Activated T-helper 1 cell treated with anti-CD3 and anti-CD28 coated beads, Interleukin-2, amount 50 U/mL, for 16 hours (primary cell): ENCODE measurements around the gene EHD1.
A peak's percentile ranks its signal among the peaks of the same experiment; 100 is the strongest.
"Not testable (repeated sequence)": the region's sequence is repeated elsewhere in the genome, so short reads cannot be mapped to it uniquely, and the experiment has no call there.

Source experiments
- DNase-seq, 2 donors: peaks; one replicate each; pipeline ENCODE4 v3.0.0-alpha.2; 2020; ENCODE audit warnings: low read depth in 1 of 2, low spot score in 1 of 2

The EHD1 gene

DNA sequence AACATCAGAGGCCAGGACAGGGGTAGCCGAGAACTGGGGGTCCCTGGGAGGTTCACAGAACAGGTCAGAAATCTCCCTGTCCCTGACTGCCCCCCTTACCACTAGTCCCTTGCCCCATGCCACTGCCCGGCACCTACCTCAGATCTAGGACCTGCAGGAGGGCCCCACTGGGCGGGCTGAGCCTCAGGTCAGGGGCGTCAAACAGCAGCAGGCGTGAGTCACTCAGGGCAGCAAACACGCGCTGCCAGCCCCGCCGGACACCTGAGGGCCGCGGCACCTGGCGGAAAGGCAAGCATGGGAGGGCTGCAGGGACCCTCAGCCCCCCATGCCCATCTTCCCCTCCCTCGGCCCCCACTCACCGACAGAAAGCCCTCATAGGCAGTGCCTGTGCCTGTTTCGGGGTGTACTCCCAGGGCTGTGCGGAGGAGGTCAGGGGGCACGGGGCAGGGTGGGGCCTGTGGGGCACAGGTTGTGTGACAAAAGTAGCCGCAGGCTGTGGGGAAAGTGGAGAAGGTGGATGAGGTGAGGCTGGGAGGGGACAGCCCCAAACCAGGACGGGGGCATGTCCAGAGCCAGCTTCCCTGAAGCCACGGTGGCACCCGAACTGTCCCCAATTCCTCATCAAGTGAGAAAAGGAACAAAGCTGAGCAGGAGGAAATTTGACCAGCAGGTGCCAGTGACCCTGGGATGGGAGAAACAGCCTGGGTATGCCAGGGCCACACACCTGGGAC, 45.8 kb downstream of the EHD1 start:
- DNase-seq = no peak

DNA sequence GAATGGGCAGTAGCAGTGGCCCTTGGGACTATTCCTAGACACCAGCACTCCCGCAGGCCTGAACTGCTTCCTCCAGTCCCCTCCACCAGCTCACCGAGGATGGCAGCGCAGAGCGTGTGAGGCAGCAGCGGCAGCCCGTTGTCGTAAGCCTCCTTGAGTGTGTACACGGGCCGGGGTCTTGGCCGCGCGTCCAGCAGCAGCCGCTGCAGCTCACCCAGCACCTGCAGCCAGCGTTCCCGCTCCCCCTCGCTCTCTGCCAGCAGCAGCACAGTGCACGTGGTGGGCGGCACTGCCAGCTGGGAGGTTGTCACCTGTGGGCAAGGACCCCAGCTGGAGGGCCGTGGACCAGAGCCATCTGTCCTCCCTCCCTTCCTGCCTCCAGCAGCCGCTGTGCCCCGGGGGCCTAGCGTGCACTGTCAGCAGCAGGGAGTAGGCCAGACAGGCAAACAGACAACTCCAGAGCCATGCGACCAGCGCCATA, 47.0 kb downstream of the EHD1 start:
- no peak for DNase-seq

DNA sequence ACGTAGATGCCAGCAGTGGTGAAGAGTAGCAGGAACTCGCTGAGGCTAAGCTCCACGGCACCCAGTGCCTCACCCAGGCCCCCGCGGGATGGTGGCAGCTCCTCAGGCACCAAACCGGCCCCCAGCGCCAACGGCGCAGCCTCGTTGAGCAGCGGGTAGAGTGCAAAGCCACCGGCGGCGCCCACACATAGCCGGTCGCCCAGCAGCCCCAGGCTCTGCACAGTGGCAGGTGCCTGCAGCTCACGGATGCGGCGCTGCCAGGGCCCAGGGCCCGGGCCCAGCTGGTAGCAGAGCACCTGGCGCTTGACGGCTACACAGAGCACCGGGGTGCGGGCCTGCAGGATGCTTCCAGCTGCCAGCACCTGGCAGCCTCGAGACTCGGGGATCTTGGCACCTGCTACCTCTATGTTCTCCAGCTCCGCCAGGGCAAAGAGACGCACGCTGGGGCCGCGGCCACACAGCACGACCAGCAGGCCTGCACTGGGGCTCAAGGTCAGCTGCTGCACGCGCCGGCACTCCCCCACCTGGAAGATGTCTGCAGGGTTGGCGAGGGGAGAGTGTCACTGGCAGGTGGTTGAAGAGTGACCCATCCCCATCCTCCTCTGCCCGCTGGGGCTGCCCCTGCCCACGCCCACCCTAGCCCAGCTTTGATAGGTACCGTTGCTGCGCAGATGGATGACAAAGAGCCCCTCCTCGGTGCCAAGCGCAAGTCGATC, 48.7 kb downstream of the EHD1 start:
- no peak for DNase-seq

DNA sequence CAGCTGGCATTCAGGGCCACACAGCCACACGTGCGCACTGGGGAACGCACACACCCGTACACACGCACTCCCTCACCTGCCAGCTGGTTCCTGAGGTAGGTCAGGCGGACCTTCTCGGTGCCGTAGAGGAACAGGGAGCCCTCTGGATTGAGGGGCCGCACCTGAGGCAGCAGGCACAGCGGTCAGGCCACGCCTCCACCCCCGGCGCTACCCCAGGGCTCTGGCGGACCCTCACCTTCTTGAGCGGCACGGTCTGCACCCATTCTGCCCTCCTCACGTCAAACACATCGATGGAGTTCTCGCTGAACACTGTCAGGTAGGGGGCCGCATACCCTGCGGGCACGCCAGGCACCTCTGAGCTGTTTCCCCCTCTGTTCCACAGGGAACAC, 51.0 kb downstream of the EHD1 start:
- no peak for DNase-seq

DNA sequence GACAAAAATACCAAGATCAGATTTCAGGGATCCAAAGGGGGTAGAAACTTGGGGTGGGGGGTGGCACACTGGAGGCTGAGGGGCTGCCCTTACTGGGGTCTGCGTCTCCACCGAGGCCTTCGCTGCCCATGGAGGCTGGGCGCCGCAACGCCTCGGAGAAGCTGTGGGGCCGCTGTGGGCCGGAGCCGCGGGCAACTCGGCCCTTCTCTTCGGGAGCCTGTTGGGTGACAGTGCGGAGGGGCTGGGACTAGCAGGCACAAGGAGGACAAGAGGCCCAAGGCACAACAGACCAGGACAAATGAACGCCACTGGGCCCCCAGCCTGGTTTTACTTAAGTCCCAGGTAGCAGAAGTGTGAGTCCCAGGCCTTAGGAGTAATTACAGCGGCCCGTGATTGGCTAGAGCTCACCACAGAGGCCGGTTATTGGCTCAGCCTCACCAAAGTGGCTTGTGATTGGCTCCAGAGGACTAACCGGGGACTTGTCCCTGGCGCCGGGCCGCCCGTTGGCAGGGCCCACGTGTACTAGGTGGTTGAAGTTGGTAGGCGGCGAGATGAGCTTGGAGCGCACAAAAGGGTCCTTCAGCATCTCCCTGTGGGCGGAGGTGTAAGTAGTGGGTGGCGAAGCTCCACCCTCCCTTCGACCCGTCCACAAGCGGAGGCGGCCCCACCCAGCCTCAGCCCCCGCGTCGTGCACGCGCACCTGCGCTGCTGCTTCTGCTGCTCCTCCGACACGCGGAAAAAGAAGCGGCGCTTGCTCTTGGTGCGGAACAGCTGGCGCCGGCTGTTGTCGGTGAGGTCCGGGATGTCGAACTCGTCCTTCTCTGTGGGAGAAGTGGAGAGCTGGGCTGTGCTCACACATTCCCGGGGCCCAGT, 51.6 kb downstream of the EHD1 start:
- DNase-seq = no peak

DNA sequence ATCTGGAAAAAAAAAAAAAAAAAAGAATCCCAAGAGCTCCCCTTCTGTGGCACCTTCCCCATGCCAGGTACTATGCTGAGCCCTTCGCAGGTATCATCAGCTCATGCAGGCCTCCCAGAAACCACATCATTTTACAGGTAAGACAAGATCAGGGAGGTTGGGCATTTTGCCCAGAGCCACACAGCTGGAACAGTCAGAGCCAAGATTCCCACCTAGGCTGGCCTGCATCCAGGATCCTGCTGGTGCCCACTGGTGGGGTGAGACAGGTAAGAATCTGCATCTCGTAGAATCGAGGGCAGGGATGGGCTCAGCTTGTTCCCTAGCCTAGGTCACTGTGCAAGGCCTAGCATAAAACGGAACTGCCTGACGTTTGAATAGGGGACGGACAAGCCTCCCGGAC, 52.4 kb downstream of the EHD1 start:
- no peak for DNase-seq

DNA sequence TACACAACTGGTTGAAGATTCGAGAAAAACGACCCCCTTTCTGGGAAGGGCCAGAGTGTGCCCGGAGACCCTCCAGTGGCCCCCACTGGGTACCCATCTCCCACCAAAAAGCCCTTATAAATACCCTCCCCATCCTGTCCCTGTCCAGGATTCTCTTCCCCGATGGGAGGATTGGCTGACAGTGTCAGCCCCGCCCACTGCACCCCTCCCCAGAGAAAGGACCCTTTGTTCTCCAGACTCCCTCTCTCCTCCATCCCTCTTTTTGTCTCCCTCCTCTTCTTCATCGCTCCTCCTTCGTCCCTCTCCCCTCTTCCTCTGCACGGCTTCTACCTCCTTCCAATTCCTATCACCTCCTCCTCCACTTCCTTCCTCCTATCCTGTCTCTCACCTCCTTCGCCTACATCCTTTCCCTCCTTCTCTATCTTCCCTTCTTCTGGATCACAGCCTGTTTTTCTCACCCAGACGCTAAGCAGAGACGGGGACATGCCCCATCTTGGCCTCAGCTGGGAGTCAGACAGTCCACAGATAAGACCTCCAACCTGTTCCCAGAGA, 54.8 kb downstream of the EHD1 start:
- DNase-seq = no peak

DNA sequence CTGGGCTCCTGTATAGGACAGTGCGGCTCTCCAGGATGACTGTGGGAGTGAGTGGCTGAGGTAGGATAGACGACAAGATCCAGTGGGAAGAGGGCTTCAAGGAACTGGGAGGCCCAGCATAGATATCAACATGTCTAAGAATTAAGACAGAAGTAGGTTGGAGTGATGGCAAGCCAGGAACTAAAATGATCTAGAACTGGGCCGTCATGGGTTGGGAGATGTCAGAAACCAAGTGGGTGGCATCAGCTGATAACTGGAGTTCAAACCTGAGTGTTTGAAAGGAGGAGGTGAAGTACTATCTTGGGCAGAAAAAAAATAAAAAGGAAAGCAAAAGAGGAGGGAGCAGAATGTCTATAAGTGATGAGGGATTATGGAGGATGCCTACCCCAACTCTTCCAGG, 60.9 kb downstream of the EHD1 start:
- no peak for DNase-seq

DNA sequence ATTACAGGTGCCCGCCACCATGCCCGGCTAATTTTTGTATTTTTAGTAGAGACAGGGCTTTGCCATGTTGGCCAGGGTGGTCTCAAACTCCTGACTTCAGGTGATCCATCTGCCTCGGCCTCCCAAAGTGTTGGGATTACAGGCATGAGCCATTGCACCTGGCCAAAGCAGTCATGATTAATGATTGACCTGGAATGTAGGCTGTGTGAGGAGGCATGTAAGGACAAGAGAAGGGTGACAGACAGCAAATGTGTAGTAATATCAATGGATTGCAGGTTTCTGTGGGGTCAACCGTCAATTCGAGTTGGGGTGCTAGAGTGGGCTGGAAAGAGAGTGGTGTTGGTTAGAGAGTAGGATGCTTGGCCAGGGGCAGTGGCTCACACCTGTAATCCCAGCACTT, 63.0 kb downstream of the EHD1 start:
- DNase-seq = not testable (repeated sequence)

DNA sequence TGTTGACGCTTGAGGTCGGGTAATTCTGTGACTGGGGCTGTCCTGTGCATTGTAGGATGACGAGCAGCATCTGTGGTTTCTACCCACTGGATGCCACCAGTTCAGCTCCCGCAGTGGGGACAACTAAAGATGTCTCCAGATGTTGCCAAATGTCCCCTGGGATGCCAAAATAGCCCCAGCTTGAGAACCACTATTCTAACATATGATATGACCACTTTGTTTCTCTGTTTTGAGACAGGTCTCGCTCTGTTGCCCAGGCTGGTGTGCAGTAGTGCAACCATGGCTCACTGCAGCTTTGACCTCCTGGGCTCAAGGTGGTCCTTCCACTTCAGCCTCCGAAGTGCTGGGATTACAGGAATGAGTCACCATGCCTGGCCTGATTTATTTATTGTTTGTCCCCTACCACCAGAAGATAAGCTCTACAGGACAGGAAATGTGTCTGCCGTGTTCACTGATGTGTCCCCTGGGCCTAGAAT, 63.7 kb downstream of the EHD1 start:
- DNase-seq = no peak

DNA sequence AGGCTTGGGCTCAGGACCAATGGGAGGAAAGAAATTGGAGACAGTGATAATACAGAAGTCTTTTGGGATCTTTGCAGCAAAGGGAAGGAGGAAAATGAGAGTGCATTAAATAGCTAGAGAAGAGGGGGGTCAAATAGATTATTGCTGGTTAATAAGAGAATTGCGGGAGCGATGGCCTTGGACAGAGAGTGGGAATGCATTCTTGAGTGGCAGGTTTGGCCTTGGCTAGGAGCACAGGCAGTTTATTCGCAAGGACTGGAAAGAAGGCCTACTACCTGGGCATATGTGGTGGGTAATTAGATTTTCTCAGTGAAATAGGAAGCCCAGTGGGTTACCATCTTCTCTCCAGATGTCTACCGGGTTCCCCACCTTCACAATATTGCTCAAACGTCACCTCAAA, 64.6 kb downstream of the EHD1 start:
- DNase-seq = no peak

DNA sequence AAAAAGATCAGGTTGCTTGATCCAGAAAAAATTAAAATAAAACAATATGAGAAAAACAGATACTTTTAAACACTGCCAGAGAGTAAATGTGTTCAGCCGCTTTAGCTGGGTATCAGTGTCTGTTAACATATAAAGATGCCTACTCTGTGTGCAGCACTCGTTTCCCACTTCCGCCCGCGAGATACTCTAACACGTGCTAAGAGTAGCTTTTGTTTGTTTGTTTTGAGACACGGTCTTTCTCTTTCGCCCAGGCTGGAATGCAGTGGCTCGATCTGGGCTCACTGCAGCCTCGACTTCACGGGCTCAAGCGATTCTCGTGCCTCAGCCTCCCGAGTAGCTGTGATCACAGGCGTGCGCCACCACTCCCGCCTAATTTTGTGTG, 67.5 kb downstream of the EHD1 start:
- DNase-seq = no peak

DNA sequence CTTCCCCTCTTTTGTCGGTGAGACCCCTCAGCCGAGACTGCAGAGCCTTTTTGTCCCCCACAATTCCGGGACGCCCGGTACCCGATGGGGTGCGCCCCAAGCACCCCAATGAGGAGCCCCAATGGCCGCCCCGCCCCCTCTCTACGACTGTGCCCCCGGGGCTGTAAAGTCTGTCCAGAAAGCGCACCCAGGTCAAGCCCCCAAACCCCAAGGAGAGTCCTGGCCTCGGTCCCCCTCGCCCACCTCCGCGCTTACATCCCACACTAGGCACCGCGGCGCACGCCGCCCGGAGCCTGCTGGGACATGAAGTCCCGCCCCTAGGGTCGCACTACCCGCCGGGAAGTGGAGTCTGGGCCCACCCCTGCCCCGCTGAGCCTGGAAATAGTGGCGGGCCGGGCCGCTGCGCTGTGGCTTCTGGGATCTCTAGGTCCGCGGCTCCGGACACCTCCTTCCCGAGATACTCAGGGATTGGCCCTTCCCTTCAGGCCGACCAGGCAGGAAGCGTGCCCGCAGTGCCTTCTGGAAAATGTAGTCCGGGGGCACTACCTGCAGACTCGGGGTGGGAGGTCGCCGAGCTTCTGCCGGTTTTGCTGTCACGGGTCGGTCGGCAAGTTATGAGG, 68.0 kb downstream of the EHD1 start, which contains the start of gene MEN1:
MEN1 (minus strand) TSS at position 281 of the 620 bp plus-strand sequence. CDS start 442 bp downstream, outside the sequence.
- peak; percentile 51 to 68 for DNase-seq

DNA sequence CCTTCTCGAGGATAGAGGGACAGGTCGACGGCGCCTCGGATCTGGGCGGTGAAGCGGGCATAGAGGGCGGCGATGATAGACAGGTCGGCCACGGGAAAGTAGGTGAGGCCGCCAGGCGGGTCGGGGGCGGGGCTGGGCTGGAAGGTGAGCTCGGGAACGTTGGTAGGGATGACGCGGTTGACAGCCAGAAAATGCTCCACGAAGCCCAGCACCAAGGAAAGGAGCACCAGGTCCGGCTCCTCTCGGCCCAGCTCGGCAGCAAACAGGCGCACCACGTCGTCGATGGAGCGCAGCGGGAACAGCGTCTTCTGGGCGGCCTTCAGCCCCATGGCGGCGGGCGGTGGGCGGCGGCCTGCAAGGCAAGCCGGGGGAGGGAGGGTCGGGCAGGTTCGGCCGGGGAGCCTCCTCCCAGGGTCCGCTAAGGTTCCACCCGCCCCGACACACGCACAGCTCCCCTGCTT, 68.6 kb downstream of the EHD1 start:
- no peak for DNase-seq

DNA sequence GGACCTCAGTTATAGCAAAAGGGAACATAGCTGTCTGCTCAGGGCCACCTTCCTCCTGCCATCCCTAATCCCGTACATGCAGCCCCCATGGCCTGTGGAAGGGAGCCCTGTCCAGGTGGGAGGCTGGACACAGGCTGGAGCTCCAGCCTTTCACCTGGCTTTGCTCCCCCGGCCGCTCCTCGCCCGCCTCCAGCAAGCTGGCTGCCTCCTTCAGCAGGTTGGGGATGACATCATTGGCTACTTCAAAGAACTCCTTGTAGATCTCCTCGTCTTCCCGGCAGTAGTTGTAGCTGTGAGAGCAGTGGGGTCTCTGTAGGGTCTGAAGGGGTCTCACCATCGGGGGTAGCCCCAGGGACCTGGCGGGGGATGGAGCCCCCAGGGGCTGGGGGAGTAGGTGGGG, 72.9 kb downstream of the EHD1 start:
- DNase-seq = no peak

DNA sequence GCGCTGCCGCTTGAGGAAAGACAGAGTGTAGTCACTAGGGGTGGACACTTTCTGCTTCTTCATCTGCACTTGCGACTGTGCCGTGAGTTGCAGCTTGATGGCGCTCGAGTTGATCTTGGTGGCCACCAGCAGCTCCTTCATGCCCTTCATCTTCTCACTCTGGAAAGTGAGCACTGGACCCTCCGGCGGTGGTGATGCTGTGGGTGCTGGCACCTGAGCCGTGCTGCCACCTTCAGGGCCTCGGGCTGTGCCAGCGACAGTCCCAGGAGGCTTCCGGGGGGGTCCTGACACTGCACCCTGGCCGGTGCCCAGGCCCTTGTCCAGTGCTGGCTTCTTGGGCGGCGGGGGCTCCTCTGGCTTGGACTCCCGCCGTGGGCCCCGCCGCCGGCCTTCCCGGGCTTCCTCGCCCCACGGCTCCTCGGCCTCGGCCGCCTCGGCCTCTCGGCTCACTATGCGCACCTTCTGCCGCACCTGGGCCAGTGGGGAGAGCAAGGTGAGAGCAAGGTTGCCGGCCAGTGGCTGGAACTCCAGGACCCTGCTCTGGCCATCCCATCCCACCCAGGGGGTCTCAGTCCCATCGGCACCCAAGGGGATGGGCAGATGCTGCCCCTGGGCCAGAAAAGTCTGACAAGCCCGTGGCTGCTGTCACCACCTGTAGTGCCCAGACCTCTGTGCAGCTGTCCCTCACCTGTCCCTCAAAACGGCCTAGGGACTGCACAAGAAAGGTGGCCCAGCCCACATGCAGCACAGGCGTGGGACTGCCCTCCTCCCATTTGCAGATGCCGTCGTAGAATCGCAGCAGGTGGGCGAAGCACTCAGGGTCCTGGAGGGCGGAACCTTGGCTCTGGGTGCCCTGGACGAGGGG, 73.8 kb downstream of the EHD1 start:
- no peak for DNase-seq

DNA sequence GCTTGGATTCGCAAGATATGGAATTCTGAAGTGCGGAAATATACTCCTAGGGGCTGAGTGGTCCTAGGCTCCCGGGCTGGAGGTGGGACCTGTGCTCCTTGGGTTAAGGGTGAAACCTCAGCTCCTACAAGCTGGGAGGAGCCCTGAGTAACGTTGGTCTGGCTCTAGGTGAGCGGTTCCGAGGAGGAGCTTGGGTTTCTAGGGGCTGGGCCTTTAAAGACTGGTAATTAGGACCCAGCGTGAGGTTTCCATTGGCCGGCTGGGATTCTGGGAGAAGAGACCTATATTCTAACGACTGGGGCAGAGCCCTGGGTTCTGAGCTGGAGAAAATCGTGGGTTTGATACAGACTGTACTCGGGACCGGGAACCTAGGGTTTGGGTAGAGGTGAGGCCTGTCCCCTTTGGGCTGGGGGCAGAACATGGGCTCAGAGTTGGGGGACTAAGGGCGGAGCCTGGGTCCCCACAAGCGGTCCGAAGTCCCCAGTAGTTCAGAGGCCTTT, 74.5 kb downstream of the EHD1 start:
- no peak for DNase-seq

DNA sequence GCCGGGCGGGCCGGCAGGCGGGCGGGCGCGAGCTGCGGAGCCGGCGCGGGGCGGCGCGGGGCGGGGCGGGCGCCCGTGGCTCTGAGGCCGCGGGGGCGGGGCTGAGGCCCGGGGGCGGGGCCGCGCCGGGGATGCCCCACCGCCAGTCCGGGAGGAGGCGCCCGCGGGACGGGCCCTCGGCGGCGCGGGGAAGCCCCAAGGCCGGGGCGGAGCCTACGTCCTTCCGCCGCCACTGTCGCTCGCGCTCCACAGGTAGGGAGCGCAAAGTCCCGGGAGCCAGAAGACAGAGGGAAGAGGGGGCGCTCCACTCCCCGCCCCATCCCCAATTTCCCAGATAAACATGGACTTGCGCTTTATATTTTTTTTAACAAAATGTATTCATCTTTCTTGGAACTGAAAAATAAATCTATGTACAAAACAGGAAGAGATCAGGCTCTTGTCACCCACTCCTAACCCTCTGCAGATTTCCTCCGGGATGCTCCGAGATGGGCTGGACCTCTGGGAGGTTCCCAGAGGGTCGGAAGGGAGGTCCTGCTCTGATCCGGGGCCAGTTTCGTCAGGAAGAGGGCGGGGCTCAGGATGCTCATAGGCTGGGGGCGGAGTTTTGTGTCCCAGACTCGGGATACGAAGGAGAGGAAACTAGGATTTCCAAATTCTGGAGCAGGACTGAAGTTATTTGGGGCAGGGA, 75.1 kb downstream of the EHD1 start, which contains the start of gene MAP4K2:
MAP4K2 (minus strand) TSS at position 57 of the 688 bp plus-strand sequence. CDS start 65 bp downstream, outside the sequence.
- peak; percentile 62 to 84 for DNase-seq
